Measurements from ENCODE around the gene THAP2.

THAP2 gene

GRCh38 chr12:71663561-71664410, at the start of gene THAP2, which contains the start of gene ZFC3H1:
Gene THAP2, plus strand, starts transcription at chr12:71664301. Its CDS starts 209 bp downstream, at chr12:71664510.
Gene ZFC3H1, minus strand, starts transcription at chr12:71663848. Its CDS starts 238 bp downstream, at chr12:71663610.
- peak; percentile 96 for DNase-seq

DNA sequence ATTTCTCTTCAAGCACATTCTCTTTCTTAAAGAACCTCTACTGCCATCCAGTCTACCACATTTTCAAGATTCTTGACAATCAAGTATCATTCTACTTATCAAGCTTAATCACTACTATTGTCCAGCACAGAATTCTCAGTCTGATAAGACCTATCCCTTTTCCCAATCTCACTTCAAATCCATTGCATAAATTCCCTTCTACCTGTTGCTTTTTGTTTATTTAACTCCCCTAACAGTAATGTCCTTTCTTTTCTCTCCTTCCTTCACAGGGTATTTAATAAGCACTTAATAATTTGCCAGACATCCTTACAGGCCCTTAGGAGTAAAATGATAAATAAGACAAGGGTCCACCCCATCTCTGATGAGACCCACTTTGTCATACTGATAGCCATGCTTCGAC, 42.2 kb upstream of the THAP2 start:
- DNase-seq = no peak

GRCh38 chr12:71625476-71625875, 38.6 kb upstream of the THAP2 start:
- DNase-seq = no peak

DNA sequence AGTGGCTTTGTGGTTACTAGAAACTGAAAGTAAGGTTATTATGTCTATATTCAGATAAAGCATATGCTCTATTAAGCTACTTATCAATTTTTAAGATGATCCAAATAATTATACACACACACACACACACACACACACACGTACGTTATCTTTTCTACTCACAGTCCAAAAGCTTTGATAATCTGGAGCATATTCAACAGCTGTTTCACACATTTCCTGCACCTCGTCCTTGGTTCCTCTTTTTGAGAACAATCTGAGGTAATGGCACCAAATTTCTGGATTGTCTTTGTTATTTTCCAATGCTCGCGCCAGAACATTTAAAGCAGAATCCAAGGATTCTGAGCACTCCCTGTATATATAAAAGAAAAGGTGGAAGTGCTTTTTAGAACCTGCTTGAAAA, 38.0 kb upstream of the THAP2 start:
- DNase-seq = no peak

DNA sequence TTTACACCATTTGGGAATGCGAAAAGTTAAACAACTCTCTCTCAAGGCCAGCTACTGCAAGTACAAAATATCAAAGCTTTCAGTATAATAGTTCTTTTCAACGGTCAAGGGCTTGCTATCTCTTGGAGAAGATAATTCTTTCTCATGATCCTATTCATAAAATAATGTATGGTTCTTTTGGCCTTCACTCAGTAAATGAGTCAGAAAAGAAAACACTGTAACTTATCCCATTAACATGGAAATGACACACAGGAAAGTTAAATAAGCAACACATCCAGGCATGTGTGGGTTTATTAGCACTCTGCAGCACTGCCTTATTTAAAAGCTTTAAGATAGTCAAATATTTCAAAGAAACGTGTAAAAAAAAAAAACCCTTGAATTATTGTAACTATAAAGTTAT, 37.3 kb upstream of the THAP2 start:
- DNase-seq = no peak

- DNase-seq = no peak
Measured at GRCh38 chr12:71627438-71628002, 36.6 kb upstream of the THAP2 start.

DNA sequence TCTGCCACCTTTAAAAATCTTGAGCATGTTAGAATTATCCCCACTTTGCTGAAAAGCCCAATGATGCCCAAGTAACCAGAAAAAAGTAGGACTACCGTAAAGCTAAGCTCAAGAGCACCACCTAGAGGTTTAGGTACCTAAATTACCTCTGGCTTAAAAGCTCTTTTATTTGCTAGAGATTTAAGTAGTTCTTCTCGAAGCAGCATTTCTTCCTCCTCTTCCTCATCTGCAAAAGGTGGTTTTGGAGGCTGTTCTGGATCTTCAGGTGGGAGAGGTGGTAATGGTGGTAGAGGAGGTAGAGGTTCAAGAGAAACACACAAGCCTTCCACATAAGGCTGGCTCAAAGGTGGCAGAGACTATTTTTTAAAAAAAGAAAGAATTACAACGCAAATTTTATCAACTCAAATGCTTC, 27.4 kb upstream of the THAP2 start:
- DNase-seq = no peak

DNA sequence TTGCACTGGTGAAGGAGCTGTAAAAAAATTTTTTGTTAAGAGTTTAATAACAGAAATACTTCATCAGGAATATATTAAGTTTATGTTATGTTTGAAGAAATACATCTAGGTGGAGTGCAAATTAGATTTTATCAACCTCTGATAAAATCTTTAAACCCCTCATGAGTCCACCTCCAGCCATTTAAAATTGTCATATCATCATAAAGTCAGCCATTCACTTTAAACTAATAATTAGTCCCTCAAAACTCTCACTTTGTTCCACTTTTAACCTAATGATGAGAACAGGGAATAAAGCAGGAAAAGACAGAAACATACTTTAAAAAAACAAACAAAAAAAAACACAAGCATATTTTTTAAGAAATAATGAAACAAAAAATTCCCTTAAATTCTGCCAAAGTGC, 25.6 kb upstream of the THAP2 start:
- no peak for DNase-seq

- no peak for DNase-seq
Measured at GRCh38 chr12:71639341-71639760, 24.8 kb upstream of the THAP2 start.

- DNase-seq = no peak
Measured at GRCh38 chr12:71640316-71640715, 23.8 kb upstream of the THAP2 start.

- no peak for DNase-seq
Measured at GRCh38 chr12:71641390-71641789, 22.7 kb upstream of the THAP2 start.

GRCh38 chr12:71642264-71642663, 21.8 kb upstream of the THAP2 start:
- DNase-seq = no peak

- DNase-seq = no peak
Measured at GRCh38 chr12:71645268-71645667, 18.8 kb upstream of the THAP2 start.

DNA sequence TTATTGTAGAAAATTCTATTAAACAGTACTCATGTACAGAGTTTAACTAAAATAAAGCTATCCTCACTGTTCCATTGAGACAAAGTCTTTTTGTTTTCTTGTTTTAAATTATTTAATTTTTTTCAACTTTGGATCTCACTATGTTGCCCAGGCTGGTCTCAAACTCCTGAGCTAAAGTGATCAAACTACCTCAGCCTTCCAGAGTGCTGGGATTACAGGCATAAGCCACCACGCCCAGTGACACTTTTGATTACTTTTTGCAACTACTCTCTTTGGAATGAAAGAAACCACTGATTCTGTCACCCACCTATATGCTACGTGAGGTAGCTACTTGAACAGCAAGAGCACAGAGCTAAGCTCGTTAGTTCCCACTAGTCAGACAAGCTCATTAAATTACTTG, 17.6 kb upstream of the THAP2 start:
- no peak for DNase-seq

DNA sequence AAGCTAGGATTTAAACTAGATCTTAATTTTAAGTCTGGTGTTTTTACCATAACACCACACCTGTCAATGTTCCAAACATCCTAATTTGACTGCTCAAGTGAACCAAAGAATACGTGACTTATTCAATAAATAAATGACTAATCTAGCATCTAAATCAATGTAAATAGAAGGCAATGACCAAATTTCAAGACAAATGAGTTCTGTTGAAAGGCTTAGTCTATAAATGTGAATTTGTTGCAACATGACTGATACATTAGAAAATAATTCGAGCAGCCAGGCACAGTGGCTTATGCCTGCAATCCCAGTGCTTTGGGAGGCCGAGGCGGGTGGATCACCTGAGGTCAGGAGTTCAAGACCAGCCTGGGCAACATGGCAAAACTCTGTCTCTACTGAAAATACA, 15.6 kb upstream of the THAP2 start:
- DNase-seq = no peak

GRCh38 chr12:71649401-71649800, 14.7 kb upstream of the THAP2 start:
- no peak for DNase-seq

- no peak for DNase-seq
Measured at GRCh38 chr12:71652656-71653055, 11.4 kb upstream of the THAP2 start.

DNA sequence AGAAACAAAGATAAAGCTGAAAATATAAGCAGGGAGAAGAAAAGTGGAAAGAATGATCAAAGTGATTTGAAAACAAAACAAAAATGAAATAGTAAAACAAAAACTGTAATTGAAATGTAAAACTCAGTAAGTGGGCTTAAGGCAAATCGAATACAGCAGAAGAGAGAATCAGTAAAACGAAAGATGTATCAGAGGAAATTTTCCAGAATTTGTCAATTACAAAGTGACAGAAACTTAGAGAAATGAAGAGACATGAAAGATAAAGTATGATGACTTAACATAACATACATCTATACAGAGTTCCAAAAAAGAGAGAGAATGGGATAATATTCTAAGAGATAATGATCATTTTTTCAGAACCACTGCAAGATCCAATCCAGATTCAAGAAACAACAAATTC, 11.0 kb upstream of the THAP2 start:
- DNase-seq = no peak

DNA sequence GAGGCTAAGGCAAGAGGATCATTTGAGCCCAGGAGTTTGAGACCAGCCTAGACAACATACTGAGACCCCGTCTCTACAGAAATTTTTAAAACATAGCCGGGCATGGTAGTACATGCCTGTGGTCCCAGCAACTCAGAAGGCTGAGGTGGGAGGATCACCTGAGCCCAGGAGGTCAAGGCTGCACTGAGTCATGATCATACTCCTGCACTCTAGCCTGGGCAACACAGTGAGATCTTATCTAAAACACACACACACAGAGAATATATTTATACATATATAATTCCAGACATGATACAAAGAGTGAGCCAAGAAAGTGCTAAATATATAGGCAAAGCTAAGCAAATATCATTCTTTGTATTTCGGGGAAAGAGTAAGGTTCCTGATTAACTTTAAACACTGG, 9.9 kb upstream of the THAP2 start:
- DNase-seq = no peak

DNA sequence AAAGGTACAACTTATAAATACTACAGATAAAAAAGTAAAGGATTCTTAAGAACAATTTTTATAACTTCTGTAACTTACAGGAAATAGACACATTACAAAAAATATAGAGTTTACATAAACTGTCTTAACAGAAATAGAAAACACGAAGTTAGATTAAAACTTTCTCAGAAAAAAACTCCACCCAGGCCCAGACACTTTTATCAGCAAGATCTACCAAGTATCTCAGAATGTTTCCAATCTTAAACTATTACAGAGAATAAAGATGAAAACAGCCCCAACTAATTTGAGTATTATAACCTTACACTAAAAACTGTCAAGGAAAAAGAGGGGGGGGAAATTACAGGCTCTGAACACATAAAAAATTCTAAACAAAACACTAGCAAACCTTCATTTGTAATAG, 8.6 kb upstream of the THAP2 start:
- no peak for DNase-seq

DNA sequence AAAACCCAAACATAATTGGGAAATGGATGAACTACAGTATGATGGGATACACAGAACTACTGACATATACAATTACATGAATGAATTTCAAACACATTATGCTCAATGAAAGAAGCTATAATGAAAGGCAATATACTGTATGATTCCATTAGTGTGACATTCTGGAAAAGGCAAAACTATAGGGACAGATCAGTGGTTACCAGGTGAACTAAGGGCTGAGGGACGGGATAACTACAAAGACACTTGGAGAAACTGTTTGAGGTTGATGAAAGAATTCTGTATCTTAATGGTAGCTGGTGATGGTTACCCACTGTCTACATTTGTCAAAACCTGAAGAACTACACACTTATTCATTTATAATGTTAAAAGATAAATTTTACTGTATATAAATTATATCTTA, 8.2 kb upstream of the THAP2 start:
- no peak for DNase-seq

- DNase-seq = no peak
Measured at GRCh38 chr12:71656740-71657139, 7.4 kb upstream of the THAP2 start.

DNA sequence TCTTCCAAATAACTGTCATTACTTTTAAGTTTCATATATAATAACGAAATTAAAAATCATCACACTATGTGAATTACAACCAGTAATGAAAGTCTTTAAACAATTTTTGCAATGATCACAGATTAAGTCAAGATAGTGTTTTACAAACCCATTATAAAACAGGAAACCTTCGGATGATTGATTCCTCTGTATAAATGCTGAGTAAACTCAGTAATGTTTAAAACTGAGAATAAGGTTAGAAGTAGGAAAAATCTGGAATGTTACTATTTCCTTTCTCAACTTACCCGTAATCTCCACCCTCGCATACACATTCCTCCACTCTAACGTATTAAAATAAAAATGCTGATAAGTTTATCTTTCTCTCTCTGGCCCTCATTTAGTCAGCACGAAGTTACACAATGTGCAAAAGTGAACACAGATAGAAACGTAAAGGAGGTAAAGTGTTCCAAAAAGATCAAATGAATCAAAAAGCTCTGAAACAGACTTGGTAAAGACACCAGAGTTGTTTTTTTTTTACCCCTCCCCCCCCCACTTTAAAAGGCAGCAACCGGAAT, 2.0 kb upstream of the THAP2 start:
- DNase-seq = no peak

- DNase-seq = peak; percentile 80
Measured at GRCh38 chr12:71662849-71663560, 1.1 kb upstream of the THAP2 start.

Data from CD4-positive, alpha-beta T cell treated with Interferon gamma for 1 hour (primary cell).